Urothelium cell line (cell line): Measurements from ENCODE around the gene C4orf17.
A peak's percentile ranks its signal among the peaks of the same experiment; 100 is the strongest.

Experiments
- DNase-seq: peaks from one replicate; pipeline ENCODE4 v3.0.0; 2011; ENCODE audit warnings: low spot score, mixed read lengths
- FAIRE-seq: peaks from 2 replicates; lab custom pipeline; 2011; peaks lifted over from hg19 to GRCh38; lab: Jason Lieb, UNC

The C4orf17 gene

DNA sequence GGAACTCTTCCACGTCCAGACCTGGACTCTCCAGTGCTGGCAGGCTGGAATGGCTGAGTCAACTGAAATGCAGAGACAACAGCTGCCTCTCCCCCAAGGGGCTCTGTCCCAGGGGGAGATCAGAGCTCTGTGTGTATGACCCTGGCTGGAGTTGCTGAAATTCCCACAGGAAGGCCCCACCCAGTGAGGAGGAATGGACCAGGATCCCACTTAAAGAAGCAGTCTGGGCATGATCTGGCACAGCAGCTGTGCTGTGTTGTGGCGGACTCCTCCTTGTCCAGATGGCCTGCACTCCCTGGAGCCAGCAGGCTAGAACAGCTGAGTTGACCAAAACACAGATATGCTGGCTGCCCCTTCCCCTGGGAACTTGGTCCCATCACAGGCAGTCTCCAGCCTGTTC lies 25.4 kb downstream of the C4orf17 start:
- DNase-seq (no peak), FAIRE-seq (no peak)

DNA sequence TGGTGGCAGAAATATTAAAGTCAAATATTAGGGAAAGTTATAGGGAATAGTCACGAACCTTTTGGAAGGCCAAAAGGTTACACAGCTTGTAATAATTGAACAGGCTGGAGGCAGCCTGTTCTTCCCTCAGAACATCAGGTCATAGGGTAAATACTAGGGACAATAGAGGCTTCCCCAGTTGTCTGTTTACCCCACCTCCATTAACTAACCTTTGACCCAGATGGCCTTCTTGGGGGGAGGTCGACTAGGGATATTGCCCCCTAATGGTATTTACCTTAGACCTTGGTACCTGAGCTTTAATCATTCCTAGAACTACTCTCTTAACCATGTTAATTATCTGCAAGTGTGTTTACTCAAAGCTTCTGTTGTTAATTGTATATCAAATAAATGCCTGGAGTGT lies 26.0 kb downstream of the C4orf17 start:
- DNase-seq (no peak), FAIRE-seq (no peak)

DNA sequence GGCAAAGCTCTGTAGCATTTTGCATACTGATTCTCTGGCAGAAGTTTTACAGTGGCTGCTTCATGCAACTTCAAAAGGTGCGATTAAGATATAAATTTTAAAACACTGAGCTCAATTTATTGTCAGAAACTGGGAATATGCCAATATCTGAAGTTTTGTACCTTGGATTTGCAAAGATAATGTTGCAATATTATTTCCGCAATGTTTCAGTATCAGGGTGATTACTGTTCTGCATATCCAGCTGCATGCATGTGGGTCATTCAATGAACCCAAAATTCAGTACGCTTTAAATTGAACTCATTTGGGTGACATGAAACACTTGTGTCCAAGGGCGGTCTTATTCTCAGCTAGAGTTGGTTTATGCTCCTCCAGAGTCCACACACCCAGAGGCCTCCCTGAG lies 26.9 kb downstream of the C4orf17 start:
- FAIRE-seq (no peak), DNase-seq (no peak)

GRCh38 chr4:99540277-99540939 lies 29.6 kb downstream of the C4orf17 start:
- DNase-seq (no peak), FAIRE-seq (no peak)

DNA sequence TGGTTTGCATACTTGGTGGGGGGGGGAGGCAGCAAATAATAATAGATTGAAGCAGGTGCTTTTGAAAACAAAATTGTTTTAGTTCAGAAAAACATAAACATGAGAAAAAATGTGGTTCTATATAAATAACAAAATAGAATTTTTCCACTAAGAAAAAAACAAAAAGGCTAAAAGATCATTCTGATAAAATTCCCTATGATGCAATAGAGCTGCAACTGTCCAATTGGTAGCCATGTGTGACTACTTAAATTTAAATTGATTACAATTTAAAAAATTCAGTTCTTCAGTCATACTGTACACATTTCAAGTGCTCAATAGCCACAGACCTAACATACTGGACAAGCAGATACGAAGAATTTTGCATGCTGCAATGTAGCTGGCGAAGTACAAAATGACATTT lies 42.1 kb downstream of the C4orf17 start:
- FAIRE-seq = no peak
- DNase-seq = no peak

DNA sequence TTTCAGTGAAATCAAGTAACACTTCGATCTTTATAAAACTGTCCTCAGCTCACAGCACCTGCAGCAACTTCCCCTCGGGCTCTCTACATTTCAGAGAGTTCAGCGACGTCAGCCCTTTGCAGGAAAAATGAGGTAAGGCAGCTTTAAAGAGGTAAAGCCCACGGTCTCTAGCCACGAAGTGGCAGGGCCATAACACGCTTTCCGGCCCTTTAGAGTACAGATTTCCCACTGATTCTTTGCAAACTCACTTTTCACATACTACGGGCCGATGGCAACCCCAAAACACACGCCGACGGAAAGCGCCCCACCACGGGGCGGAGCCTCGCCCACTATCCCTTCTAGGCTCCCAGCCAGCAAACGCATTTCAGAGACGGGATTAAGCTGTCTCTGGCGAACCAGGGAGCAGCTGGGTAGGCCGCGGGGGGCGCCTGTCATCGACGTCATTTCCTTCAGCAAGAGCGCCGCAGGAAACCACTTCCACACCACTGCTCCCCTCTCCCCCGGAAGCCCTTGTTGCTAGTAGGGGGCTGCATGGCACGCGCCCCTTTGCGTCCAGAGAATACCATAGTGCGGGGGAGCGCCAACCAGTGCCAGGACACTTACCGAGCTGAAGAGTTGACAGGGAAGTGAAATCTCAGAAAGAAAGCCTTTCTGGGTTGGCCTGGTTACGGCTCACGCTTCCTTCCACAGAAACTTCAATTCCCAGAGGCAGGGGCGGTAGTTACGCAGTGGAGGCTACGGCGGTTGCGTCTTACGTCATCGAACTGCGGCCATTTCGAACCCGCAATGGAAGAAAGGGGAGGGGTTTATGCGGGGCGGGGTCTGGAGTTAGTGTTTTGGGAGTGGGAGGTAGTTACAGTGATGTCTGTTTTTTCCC lies 52.7 kb downstream of the C4orf17 start, which contains the start of gene TRMT10A:
TSS of gene TRMT10A (minus strand) at position 730 of the 877 bp plus-strand sequence. CDS start 4,701 bp downstream, outside the sequence.
- peak; percentile 93 for FAIRE-seq
- DNase-seq = peak; percentile 94

DNA sequence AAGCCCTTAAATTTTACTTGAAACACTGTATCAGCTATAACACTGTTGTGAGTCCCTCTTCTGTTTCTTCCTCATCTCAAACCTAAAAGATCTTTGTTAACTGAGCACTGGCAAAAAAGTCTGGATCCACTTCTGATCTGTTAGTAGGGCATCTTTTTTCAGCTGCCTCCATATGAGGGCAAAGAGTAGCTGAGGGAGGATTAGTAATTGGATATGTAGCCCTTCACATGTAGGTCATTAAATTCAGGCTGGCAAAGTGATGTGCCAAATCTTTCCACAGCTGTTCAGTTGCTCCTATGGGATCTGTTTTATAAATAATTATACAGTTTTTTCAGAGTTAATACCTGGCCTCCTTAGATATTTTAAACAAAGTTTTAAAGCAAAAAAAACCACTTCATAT lies 54.1 kb downstream of the C4orf17 start:
- DNase-seq (no peak), FAIRE-seq (no peak)

GRCh38 chr4:99571883-99572282 lies 61.1 kb downstream of the C4orf17 start:
- FAIRE-seq (no peak), DNase-seq (no peak)

- no peak for DNase-seq
- FAIRE-seq = no peak
Observed at GRCh38 chr4:99572527-99573240, 61.9 kb downstream of the C4orf17 start.

DNA sequence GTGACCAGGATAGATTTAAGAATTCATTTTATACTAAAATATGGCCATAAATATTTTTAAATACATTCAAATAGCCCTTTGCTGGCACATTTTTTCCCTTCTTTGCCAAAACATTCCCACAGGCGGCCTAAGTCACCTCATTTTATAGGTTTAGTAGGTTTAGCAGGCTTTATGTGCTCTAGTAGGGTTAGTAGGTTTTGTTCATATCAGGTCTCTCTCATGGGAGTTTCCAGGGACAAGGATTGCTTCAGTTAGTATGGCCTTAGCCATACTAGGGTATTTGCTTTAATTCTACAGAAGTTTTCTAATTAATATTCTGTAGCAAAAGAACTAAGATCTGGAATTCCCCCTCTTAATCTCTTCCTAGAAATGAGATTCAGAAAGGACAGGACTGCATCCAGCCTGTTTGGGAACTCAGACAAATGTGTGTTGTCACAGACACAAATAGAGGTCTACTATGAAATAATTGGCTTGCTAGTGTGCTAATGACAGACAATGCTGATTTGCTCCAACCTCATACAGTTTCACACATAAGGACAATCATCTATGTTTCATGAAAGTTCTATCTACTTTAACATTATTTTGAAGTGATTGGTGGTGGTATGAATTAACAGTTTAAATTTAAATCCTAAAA lies 63.0 kb downstream of the C4orf17 start:
- FAIRE-seq = no peak
- no peak for DNase-seq

DNA sequence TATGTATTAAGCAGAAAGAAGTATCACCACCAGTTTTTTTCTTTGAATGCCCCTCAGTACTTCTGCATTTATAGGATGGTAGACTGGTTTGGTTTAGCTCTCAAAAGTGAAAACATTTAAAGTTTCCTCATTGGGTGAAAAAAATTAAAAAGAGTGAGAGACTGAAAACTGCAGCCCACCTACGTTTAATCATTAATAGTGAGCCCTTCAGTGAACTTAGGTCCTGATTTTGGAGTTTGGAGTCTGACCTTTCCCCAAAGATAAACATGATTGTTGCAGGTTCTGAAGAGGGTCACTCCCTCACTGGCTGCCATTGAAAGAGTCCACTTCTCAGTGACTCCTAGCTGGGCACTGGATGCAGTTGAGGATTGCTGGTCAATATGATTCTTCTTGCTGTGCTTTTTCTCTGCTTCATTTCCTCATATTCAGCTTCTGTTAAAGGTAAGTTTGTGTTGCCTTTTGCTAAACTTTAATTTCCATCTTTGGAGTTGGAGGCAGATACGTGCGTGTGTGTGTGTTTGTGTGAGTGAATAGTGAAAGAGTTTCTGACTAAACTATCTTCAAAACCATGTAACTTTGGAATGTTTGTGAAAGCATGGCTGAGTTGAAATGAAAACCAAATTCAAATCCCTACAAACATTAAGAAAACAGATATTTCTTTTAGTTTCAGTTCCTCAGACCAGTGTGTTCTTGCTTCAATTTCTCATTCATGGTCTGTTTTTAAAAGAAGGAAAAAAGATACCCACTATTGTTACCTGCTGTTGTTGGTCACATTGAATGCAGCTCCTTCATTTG lies 63.9 kb downstream of the C4orf17 start, which contains the start of gene MTTP:
TSS of gene MTTP (plus strand) at position 295 of the 795 bp plus-strand sequence. CDS start at position 381, 86 bp downstream.
- FAIRE-seq = no peak
- DNase-seq = no peak

DNA sequence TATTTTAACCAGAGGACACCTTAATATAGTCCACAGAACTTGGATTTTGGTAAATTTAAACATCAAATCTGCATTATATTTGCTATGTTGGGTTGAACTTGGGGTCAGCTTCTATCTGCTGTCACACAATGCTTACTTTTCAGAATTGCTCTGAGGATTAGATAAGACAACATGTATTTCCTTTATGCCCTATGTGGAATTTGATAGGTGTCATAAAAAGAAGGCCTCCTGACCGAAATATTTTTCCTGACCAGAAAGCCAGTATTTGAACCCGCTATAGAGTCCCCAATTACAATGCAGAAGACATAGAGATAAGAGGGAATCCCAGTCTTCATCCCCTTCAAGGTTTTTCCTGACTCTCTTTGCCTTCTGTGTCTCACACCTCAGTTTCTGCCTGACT lies 67.9 kb downstream of the C4orf17 start:
- FAIRE-seq = no peak
- DNase-seq = no peak

- no peak for DNase-seq
- no peak for FAIRE-seq
Observed at GRCh38 chr4:99585516-99585915, 74.7 kb downstream of the C4orf17 start.

GRCh38 chr4:99586322-99586721 lies 75.5 kb downstream of the C4orf17 start:
- no peak for DNase-seq
- no peak for FAIRE-seq

- FAIRE-seq (no peak), DNase-seq (no peak)
Observed at GRCh38 chr4:99586797-99587196, 76.0 kb downstream of the C4orf17 start.

GRCh38 chr4:99587309-99587708 lies 76.5 kb downstream of the C4orf17 start:
- no peak for FAIRE-seq
- DNase-seq = no peak

DNA sequence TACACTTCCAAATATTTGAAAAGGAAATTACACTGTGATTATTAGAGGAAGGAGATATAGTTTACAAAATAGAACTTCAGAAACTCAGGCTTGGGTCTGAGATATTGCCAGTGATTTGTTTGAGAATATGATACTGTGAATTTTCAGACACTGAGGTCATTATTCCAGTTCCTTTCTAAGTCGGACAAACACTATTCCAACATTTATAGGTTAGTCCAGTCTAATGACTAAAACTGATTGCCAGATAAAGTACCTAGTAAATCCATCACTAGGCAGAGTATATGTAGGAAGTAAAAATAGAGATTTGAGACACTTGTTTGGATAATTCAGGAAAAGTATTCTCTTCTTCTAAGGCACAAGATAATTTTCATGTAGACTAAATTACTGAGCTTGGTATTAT lies 77.0 kb downstream of the C4orf17 start:
- DNase-seq (no peak), FAIRE-seq (no peak)

DNA sequence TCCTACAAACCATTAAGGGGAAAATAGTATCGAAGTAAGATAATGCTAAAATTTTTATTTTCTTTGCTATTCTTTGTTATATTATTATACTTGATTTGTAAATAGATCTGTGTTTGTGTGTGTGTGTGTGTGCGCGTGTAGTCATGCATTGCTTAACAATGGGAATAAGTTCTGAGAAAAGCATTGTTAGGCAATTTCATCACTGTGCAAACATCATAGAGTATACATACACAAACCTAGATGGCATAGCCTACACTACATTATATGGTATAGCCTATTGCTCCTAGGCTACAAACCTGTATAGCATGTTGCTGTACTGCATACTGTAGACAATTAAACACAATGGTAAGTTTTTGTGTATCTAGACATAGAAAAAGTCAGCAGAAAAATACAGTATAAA lies 80.9 kb downstream of the C4orf17 start:
- FAIRE-seq (no peak), DNase-seq (no peak)
